ENCODE measurements around the gene ADCY5.

The ADCY5 gene

DNA sequence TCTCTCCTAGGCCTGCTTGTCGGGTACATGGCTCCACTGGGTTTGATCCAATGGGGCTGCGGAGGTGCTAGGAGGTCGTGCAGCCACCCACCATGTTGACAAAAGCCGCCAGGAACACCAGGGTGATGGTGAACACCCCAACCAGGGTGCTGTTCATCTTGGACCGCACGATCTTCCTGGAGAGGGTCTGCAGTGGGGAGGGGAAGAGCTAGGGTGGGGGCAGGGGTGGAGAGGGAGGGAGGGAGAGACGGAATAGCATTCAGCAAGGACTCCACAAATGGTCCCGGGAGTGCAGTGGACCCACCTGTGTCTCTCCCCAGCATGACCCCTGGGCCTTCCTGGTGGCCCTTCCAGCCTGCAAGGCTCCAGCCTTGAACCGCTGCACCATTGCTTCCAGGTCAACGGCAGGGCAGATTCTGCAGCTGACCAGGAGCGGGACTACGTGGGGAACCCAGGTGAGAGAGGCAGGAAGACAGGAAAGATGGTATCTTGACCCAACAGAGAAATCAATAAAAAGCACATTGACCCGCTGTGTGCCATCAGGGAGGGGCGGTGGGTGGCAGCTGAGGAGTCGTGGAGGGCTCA is 144.8 kb downstream of the ADCY5 start:
- Mint-ChIP-seq H3K4me1 (ENCODE audit: low read depth) (peaks cover 2% of the 10 kb centered on the region), H3K4me3 (no peak overlapping the region), H3K9me3 (no peaks in the 10 kb centered on the region), H3K36me3 (ENCODE audit: low read depth) (no peaks in the 10 kb centered on the region), H3K27ac (no peak overlapping the region), H3K27me3 (peaks cover 4% of the 10 kb centered on the region)
- intact Hi-C loops (cut with micrococcal nuclease), result no loop called here

DNA sequence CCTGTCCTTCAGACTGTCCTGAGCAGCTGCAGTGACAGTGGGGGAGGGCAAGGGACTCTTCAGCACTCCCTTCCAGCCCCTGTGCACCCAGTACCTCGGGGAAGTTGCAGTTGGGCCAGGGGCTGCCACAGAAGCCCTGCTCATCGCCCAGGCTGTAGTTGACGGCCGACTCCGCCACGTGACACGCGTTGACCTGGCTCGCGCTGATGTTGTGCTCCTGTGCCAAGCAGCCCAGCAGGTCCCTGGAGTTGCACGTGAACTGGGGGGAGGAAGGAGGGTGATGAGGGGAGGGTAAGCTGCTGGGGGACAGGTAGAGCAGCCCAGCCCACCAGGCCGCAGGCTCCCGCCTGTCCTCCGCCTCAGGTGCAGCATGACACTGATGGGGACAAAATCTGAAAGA is 145.9 kb downstream of the ADCY5 start:
- Mint-ChIP-seq H3K4me1 (ENCODE audit: low read depth) (peaks cover 4% of the 10 kb centered on the region), H3K27ac (no peak overlapping the region), H3K27me3 (peaks cover 3% of the 10 kb centered on the region), H3K9me3 (no peaks in the 10 kb centered on the region), H3K4me3 (no peak overlapping the region), H3K36me3 (ENCODE audit: low read depth) (no peaks in the 10 kb centered on the region)
- intact Hi-C loops (cut with micrococcal nuclease), result no loop called here

DNA sequence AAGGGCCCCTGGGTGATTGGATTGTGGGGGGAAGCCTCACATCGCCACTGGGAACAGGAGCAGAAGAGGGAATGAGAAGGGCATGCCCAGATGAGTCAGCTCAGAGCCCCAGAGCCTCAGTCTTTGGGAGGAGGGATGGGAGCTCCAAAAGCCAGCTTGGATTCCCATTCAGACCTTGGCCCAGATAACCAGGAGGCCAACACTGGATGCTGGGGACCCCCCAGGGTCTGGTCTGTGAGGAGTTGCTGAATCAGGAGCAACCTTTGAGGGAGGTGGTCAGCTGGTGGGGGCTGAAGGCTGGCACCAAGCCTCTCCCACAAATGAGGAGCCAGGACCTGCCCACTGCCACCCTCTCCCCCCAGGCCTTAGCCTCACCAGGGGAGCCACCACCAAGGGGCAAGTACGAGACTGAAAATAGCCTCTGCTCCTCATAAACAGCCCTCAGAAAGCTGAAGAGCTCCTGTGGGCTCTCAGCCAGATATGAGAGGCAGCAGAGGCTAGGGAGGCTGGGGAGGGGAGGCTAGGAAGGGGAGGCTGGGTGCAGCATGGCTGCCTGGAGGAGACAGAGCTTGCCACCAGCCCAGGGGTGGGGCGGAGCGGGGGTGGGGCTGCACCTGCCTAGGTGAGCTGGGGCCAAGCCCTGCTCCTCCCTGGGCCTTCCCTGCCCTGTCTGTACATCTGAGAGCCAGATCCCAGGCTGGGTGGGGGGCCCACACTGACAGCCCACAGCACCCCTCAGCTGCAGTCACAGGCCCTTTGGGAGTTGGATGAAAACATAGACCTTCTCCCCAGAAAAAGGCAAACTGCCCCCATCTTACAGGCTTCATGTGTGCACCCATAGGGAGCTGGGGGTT is 147.3 kb downstream of the ADCY5 start:
- intact Hi-C loops (cut with micrococcal nuclease), result no loop called here
- Mint-ChIP-seq H3K4me3 (no peak overlapping the region), H3K27me3 (peaks cover 3% of the 10 kb centered on the region), H3K9me3 (no peaks in the 10 kb centered on the region), H3K27ac (no peak overlapping the region), H3K36me3 (ENCODE audit: low read depth) (no peaks in the 10 kb centered on the region), H3K4me1 (ENCODE audit: low read depth) (peaks cover 4% of the 10 kb centered on the region)

DNA sequence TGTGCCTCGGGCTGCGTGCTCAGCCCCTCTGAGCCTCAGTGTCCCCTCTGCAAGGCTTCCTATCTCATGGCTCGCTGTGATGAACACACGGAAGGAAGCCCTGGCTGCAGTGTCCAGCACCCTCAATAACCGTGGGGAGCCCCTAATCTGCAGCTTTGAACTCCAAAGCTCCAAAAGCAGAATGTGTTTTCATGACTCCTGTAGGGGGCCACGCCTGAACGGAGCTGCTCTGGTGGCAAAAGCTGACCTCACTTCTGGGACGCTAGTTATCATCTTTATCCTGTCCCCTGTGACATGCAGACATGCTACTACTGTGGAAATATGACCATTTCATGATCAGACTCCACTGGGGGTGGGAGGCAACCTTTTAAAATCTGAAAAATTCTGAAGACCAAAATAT is 148.3 kb downstream of the ADCY5 start:
- intact Hi-C loops (cut with micrococcal nuclease), result no loop called here
- no peak overlapping the region for H3K4me3 Mint-ChIP-seq
- no peak overlapping the region for H3K27ac Mint-ChIP-seq
- peaks cover 4% of the 10 kb centered on the region for H3K4me1 Mint-ChIP-seq (ENCODE audit: low read depth)
- H3K27me3 Mint-ChIP-seq, result no peaks in the 10 kb centered on the region
- no peaks in the 10 kb centered on the region for H3K9me3 Mint-ChIP-seq
- no peaks in the 10 kb centered on the region for H3K36me3 Mint-ChIP-seq (ENCODE audit: low read depth)

DNA sequence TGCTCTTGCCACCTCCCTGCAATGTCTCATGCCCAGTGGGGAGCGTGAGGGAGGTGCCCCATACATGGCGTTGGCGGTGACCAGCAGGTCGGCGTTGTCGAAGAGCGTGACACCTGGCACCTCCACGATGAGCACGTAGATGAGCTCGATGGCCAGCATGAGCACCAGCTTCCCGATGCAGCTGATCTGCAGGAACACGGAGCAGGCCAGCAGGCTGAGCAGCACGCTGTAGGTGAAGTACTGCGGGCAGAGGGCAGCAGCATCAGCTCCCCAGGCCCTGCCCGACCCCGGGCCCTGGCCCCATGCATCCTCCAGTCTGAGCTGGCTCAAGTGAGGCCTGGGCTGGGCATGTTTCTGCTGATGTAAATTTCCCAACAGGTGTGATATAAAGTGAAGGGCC is 148.8 kb downstream of the ADCY5 start:
- H3K27me3 Mint-ChIP-seq, result no peaks in the 10 kb centered on the region
- peaks cover 4% of the 10 kb centered on the region for H3K4me1 Mint-ChIP-seq (ENCODE audit: low read depth)
- no peaks in the 10 kb centered on the region for H3K9me3 Mint-ChIP-seq
- intact Hi-C loops (cut with micrococcal nuclease), result no loop called here
- H3K27ac Mint-ChIP-seq, result no peak overlapping the region
- no peak overlapping the region for H3K4me3 Mint-ChIP-seq
- H3K36me3 Mint-ChIP-seq (ENCODE audit: low read depth), result no peaks in the 10 kb centered on the region

DNA sequence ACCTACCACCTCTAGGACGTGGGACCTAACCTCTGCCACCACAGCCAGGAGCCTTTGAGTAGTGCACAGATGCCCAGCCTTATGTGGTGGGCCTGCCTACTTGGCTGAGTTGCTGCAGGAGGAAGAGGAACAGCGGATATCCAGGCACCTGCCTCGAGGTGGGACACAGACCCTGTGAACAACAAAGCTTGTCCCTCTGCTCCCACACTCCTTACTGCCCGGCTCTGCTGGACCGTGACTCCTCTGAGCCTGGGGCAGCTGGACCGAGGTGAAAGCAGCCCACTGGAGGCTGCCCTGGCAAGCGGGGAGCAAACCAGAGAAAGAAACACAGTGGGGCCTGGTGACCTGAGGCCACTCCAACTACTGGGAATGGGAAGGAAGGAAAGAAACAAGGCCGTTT is 149.3 kb downstream of the ADCY5 start:
- H3K4me3 Mint-ChIP-seq, result no peak overlapping the region
- H3K4me1 Mint-ChIP-seq (ENCODE audit: low read depth), result peaks cover 4% of the 10 kb centered on the region
- H3K27me3 Mint-ChIP-seq, result peaks cover under 1% of the 10 kb centered on the region
- no peaks in the 10 kb centered on the region for H3K9me3 Mint-ChIP-seq
- H3K36me3 Mint-ChIP-seq (ENCODE audit: low read depth), result no peaks in the 10 kb centered on the region
- intact Hi-C loops (cut with micrococcal nuclease), result no loop called here
- no peak overlapping the region for H3K27ac Mint-ChIP-seq

DNA sequence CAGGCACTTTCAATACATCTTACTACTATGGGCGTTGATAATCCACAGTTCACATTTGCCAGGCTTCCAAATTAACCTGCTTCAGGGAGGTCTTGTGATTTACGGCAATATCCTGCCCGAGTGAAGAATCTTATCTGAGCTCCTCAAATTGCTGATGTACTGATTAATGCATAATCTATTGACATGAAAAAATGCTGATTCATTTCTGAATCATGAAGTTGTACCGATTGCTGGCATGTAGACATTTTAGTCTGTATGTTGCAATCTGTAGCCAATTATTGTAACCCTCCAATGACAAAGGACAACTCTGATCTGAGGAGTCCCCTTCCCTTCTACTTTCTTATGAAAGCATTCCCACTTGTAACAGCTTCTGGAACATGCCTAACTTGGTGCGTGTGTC is 150.0 kb downstream of the ADCY5 start:
- H3K9me3 Mint-ChIP-seq, result no peaks in the 10 kb centered on the region
- peaks cover 4% of the 10 kb centered on the region for H3K4me1 Mint-ChIP-seq (ENCODE audit: low read depth)
- no peak overlapping the region for H3K4me3 Mint-ChIP-seq
- intact Hi-C loops (cut with micrococcal nuclease), result no loop called here
- H3K27me3 Mint-ChIP-seq, result peaks cover 1% of the 10 kb centered on the region
- no peak overlapping the region for H3K27ac Mint-ChIP-seq
- H3K36me3 Mint-ChIP-seq (ENCODE audit: low read depth), result no peaks in the 10 kb centered on the region

DNA sequence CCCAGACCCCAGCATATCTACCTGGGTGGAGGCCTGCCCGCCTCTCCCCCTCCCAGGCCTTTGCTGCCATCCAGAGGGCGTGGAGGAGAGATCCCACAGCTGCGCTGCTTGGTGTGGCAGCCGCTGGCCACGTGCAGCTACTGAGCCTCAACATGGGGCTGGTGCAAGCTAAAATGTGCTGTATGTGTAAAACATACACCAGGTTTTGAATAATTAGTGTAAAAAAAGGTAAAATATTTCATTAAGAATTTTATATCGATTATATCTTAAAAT is 151.3 kb downstream of the ADCY5 start:
- peaks cover 4% of the 10 kb centered on the region for H3K4me1 Mint-ChIP-seq (ENCODE audit: low read depth)
- no peaks in the 10 kb centered on the region for H3K9me3 Mint-ChIP-seq
- intact Hi-C loops (cut with micrococcal nuclease), result no loop called here
- peaks cover 1% of the 10 kb centered on the region for H3K27me3 Mint-ChIP-seq
- H3K36me3 Mint-ChIP-seq (ENCODE audit: low read depth), result no peaks in the 10 kb centered on the region
- no peak overlapping the region for H3K4me3 Mint-ChIP-seq
- no peak overlapping the region for H3K27ac Mint-ChIP-seq

DNA sequence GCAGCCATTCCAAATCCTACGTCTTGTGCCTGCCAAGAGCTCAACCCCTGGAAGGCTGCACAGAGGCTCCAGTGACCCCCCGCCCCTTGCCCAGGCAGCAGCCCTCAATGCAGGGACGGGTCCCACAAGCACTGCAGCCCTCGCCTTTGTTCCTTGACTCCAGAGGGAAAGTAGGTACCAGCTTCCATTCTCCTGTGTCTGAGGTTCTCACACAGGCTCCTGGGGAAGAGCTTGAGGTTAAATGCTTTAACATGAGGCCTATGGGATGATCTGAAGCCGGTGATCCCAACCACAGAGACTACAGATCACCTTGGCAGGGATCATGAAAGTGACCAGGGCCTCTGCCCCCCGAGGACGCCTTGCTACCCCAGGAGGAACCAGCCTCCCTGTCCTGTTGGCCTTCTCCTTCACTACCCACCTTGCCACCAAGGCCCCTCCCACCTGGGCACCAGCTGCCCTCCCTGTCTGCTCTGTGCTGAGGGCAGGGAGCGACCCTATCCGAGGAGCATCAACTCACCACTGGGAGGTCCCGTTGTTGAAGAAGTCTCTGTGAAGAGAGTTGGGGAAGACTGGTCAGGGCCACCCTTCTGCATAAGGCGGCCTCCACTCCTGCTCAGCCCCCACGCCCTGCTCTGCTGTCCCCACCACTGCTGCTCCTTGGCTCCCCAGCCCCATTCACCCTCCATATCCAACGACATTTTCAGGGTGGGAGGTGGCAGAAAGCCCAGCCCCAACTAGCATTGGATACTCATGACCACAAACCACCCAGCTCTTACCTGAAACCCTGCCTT is 151.9 kb downstream of the ADCY5 start:
- intact Hi-C loops (cut with micrococcal nuclease), result no loop called here
- Mint-ChIP-seq H3K36me3 (ENCODE audit: low read depth) (no peaks in the 10 kb centered on the region), H3K27me3 (peaks cover 1% of the 10 kb centered on the region), H3K9me3 (no peaks in the 10 kb centered on the region), H3K4me1 (ENCODE audit: low read depth) (peaks cover 4% of the 10 kb centered on the region), H3K27ac (no peak overlapping the region), H3K4me3 (no peak overlapping the region)

DNA sequence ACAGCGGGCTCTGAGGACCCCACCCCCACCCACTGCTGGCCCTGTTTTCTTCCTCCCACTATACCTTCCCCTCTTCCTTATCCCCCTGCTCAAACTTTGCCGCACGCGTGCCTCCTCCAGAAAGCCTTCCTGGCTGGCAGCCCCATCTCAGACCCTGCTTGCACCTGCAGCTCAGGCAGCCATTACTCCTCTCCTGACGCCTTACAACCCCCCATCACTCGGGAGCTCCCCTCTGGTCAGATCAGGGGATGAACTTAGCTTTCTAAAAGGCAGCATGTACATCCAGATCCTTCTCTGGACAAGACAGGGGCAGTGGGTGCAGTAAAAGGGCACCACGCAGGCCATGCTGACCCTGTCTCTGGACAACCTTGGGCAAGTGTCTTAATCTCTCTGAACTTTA is 152.6 kb downstream of the ADCY5 start:
- H3K4me3 Mint-ChIP-seq, result no peak overlapping the region
- no peaks in the 10 kb centered on the region for H3K9me3 Mint-ChIP-seq
- intact Hi-C loops (cut with micrococcal nuclease), result no loop called here
- peaks cover 1% of the 10 kb centered on the region for H3K27me3 Mint-ChIP-seq
- H3K4me1 Mint-ChIP-seq (ENCODE audit: low read depth), result peaks cover 4% of the 10 kb centered on the region
- H3K36me3 Mint-ChIP-seq (ENCODE audit: low read depth), result no peaks in the 10 kb centered on the region
- H3K27ac Mint-ChIP-seq, result no peak overlapping the region

DNA sequence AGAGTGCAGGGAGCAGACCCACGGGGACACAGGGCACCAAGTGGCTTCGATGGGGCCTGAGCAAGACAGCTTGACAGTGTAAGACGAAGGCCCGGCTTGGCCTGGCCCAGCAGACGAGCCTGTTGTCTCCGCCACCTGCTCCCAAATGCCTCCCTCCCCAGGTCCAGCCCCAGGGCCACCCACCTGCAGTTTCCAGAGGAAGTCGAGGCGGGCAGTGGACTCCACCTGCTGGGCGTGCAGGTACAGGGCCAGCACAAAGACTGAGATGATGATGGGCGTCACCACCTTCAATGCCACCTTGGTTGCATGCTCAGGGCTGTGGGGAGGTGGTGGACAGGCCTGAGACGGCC is 153.0 kb downstream of the ADCY5 start:
- intact Hi-C loops (cut with micrococcal nuclease), result no loop called here
- Mint-ChIP-seq H3K36me3 (ENCODE audit: low read depth) (no peaks in the 10 kb centered on the region), H3K4me3 (no peak overlapping the region), H3K4me1 (ENCODE audit: low read depth) (peaks cover 4% of the 10 kb centered on the region), H3K9me3 (no peaks in the 10 kb centered on the region), H3K27me3 (peaks cover 1% of the 10 kb centered on the region), H3K27ac (no peak overlapping the region)

DNA sequence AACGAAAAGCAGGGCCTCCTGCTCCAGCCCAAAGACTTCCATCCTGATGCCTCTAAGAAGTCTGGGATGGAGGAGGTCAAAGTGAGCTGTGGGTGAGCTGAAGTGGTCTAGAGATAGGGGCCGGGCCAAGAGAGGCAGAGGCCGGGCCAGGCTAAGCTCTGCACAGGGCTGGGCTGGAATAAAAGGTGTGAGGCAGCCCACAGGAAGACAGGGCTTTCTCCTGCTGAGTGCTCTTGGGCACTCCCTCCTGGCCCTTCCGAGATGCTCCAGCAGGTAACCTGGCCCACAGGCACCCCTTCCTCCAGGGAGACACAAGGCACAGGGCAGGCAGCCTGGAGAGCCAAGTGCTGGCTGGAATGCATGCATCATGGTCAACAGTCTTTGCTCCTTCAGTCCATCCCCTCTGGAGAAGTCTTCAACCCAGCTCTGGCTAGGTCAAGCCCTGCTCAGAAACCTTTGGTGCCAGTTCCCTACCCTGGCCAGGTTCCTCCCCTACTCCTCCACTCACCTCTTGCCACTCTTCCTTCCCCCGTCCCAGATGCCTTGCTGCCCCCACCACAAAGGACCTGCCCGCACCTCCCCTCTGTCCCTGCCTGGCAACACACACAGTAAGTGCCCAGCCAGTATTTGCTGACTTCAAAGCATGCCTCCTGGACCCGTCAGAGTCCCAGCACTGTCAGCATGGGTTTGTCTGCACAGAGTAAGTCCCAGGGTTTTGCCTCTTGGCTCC is 153.6 kb downstream of the ADCY5 start:
- Mint-ChIP-seq H3K4me3 (no peak overlapping the region), H3K9me3 (no peaks in the 10 kb centered on the region), H3K27me3 (peaks cover 1% of the 10 kb centered on the region), H3K27ac (no peak overlapping the region), H3K36me3 (ENCODE audit: low read depth) (no peaks in the 10 kb centered on the region), H3K4me1 (ENCODE audit: low read depth) (peaks cover 4% of the 10 kb centered on the region)
- intact Hi-C loops (cut with micrococcal nuclease), result no loop called here

DNA sequence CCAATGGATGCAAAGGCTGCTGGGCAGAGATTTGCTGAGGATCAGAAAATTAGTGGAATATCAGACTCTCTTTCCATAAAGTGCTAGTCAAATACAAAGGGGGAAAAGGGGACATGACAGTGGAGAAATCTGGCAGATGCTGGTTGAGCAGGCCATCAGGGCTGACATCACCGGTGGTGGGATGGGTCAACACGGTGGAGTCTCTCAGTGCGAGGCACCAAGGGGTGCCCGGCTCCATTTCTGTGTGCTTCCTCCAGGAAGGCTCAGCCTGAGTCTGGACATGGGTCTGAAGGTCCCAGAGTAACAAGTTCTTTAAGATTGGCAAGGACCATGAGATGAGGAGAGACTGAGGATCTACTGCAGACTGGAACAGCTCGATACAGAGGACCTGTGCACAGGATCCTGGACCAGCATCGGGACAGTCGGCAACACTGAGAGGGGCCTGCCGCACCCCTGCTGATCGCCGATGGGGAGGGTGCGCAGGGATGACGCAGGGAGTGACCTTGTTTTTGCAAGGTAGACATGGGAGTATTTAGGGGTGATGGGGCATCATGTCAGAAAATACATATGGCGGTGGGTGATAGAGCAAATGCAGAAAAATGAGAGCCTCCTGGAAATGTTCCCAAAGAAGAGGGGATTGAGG is 154.5 kb downstream of the ADCY5 start:
- Mint-ChIP-seq H3K4me1 (ENCODE audit: low read depth) (peaks cover 4% of the 10 kb centered on the region), H3K27me3 (peaks cover 1% of the 10 kb centered on the region), H3K9me3 (no peaks in the 10 kb centered on the region), H3K4me3 (no peak overlapping the region), H3K27ac (no peak overlapping the region), H3K36me3 (ENCODE audit: low read depth) (no peaks in the 10 kb centered on the region)
- intact Hi-C loops (cut with micrococcal nuclease), result no loop called here
